ENCODE measurements around the gene GNB1L. TPM values are rescaled to one million over a fixed set of nuclear protein-coding genes. Genes with fewer than 3 reads are reported as not detected.
A peak's percentile ranks its signal among the peaks of the same experiment; 100 is the strongest.

GNB1L gene
- total RNA-seq, 1 experiment from 2014 or later = 17.9 TPM

- peaks cover 30% of the 10 kb centered on the region for H3K4me1 ChIP-seq (ENCODE audit: insufficient read depth, low read length, poor library complexity, severe bottlenecking)
- H3K4me3 ChIP-seq (ENCODE audit: low read depth, low read length, poor library complexity, severe bottlenecking) = no peak overlapping the region
- TF ChIP-seq CTCF (conservative IDR thresholded peaks at IDR 0.05; ENCODE audit: low read depth, low read length) (no peak), EZH2 (IDR thresholded peaks at IDR 0.05; ENCODE audit: borderline replicate concordance, low read depth, low read length, poor library complexity, severe bottlenecking) (no peak)
- no peak for DNase-seq (ENCODE audit: low spot score)
- intact Hi-C loops (cut with micrococcal nuclease; ENCODE audit: unreplicated experiment) = no loop called here
- ChIA-PET POLR2A (ENCODE audit: low non-redundant PET) (no interaction called here), CTCF (no interaction called here)
- no peaks in the 10 kb centered on the region for H3K36me3 ChIP-seq (ENCODE audit: insufficient read depth, low read length, poor library complexity, severe bottlenecking)
- H3K27ac ChIP-seq (ENCODE audit: low read depth, low read length, poor library complexity, severe bottlenecking) = no peak overlapping the region
- no peaks in the 10 kb centered on the region for H3K27me3 ChIP-seq (replicated peaks; ENCODE audit: insufficient read depth, low read depth, low read length, poor library complexity)
- no TSS peak for BruUV-seq (replicated peaks)
- H3K9me3 ChIP-seq (ENCODE audit: low read depth, low read length, poor library complexity, severe bottlenecking) = no peaks in the 10 kb centered on the region
Measured at GRCh38 chr22:19807914-19808872, 46.5 kb downstream of the GNB1L start.

- CTCF ChIA-PET = no interaction called here
- BruUV-seq (replicated peaks) = no TSS peak
- DNase-seq (ENCODE audit: low spot score) = no peak
- TF ChIP-seq CTCF (conservative IDR thresholded peaks at IDR 0.05; ENCODE audit: low read depth, low read length) (no peak), EZH2 (IDR thresholded peaks at IDR 0.05; ENCODE audit: borderline replicate concordance, low read depth, low read length, poor library complexity, severe bottlenecking) (no peak)
- POLR2A ChIA-PET (ENCODE audit: low non-redundant PET) = no interaction called here
- Histone ChIP-seq H3K9me3 (ENCODE audit: low read depth, low read length, poor library complexity, severe bottlenecking) (no peaks in the 10 kb centered on the region), H3K27ac (ENCODE audit: low read depth, low read length, poor library complexity, severe bottlenecking) (no peak overlapping the region), H3K4me1 (ENCODE audit: insufficient read depth, low read length, poor library complexity, severe bottlenecking) (peaks cover 30% of the 10 kb centered on the region), H3K27me3 (replicated peaks; ENCODE audit: insufficient read depth, low read depth, low read length, poor library complexity) (no peaks in the 10 kb centered on the region), H3K36me3 (ENCODE audit: insufficient read depth, low read length, poor library complexity, severe bottlenecking) (no peaks in the 10 kb centered on the region), H3K4me3 (ENCODE audit: low read depth, low read length, poor library complexity, severe bottlenecking) (no peak overlapping the region)
- intact Hi-C loops (cut with micrococcal nuclease; ENCODE audit: unreplicated experiment) = no loop called here
Measured at GRCh38 chr22:19807161-19807913, 47.3 kb downstream of the GNB1L start.

GRCh38 chr22:19806213-19807160 lies 48.2 kb downstream of the GNB1L start:
- H3K4me3 ChIP-seq (ENCODE audit: low read depth, low read length, poor library complexity, severe bottlenecking) = no peak overlapping the region
- no peaks in the 10 kb centered on the region for H3K9me3 ChIP-seq (ENCODE audit: low read depth, low read length, poor library complexity, severe bottlenecking)
- no TSS peak for BruUV-seq (replicated peaks)
- no peaks in the 10 kb centered on the region for H3K27me3 ChIP-seq (replicated peaks; ENCODE audit: insufficient read depth, low read depth, low read length, poor library complexity)
- intact Hi-C loops (cut with micrococcal nuclease; ENCODE audit: unreplicated experiment) = no loop called here
- peak; percentile 54 for DNase-seq (ENCODE audit: low spot score)
- TF ChIP-seq CTCF (conservative IDR thresholded peaks at IDR 0.05; ENCODE audit: low read depth, low read length) = no peak
- no peak for TF ChIP-seq EZH2 (IDR thresholded peaks at IDR 0.05; ENCODE audit: borderline replicate concordance, low read depth, low read length, poor library complexity, severe bottlenecking)
- no peak overlapping the region for H3K27ac ChIP-seq (ENCODE audit: low read depth, low read length, poor library complexity, severe bottlenecking)
- CTCF ChIA-PET = no interaction called here
- H3K36me3 ChIP-seq (ENCODE audit: insufficient read depth, low read length, poor library complexity, severe bottlenecking) = no peaks in the 10 kb centered on the region
- POLR2A ChIA-PET (ENCODE audit: low non-redundant PET) = no interaction called here
- peaks cover 22% of the 10 kb centered on the region for H3K4me1 ChIP-seq (ENCODE audit: insufficient read depth, low read length, poor library complexity, severe bottlenecking)

All from A673 (cell line).